Kidney tubule cell (primary cell): ENCODE data around the gene FAM222A.
A peak's percentile ranks its signal among the peaks of the same experiment; 100 is the strongest.
"Not testable (repeated sequence)": the region's sequence is repeated elsewhere in the genome, so short reads cannot be mapped to it uniquely, and the experiment has no call there.

Experiments
- DNase-seq: peaks from one replicate; pipeline ENCODE4 v3.0.0-alpha.2; 2018; ENCODE audit warnings: low spot score

FAM222A gene

GRCh38 chr12:109693653-109694600, 19.7 kb upstream of the FAM222A start:
- no peak for DNase-seq

DNA sequence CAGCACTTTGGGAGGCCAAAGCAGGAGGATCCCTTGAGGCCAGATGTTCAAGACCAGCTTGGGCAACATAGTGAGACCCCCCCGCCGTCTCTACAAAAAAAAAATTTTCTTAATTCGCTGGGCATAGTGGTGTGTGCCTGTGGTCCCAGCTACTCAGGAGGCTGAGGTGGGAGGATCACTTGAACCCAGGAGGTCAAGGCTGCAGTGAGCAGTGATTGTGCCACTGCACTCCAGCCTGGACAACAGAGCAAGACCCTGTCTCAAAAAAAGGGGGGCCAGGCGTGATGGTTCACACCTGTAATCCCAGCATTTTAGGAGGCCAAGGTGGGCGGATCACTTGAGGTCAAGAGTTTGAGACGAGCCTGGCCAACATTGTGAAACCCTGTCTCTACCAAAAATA, 19.0 kb upstream of the FAM222A start:
- DNase-seq = not testable (repeated sequence)

GRCh38 chr12:109695416-109695815, 18.2 kb upstream of the FAM222A start:
- DNase-seq = no peak

- no peak for DNase-seq
Measured at GRCh38 chr12:109695961-109696461, 17.6 kb upstream of the FAM222A start.

- DNase-seq = no peak
Measured at GRCh38 chr12:109696485-109697269, 16.9 kb upstream of the FAM222A start.

- no peak for DNase-seq
Measured at GRCh38 chr12:109697270-109697553, 16.4 kb upstream of the FAM222A start.

- no peak for DNase-seq
Measured at GRCh38 chr12:109697877-109698468, 15.7 kb upstream of the FAM222A start.

- DNase-seq = no peak
Measured at GRCh38 chr12:109698820-109699219, 14.8 kb upstream of the FAM222A start.

DNA sequence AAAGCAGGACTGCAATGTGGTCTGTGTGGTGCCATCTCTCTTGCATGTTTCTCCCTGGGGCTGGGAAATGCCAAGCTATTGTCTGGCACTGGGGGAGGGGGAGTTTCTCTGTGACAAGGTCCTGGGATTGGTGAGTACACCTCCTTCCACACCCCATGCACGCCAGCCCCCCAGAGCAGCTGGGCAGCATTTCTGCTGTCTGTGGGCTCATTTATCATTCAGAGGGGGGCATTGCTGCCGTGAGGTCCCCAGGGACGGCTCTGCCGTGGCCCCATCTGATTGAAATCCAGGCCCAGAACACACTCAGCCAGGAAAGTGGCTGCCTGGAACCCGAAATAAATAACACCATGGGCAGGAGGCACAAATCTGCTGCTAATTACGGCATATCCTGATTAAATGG, 12.6 kb upstream of the FAM222A start:
- DNase-seq = no peak

GRCh38 chr12:109702111-109702841, 11.3 kb upstream of the FAM222A start:
- peak; percentile 17 for DNase-seq

DNA sequence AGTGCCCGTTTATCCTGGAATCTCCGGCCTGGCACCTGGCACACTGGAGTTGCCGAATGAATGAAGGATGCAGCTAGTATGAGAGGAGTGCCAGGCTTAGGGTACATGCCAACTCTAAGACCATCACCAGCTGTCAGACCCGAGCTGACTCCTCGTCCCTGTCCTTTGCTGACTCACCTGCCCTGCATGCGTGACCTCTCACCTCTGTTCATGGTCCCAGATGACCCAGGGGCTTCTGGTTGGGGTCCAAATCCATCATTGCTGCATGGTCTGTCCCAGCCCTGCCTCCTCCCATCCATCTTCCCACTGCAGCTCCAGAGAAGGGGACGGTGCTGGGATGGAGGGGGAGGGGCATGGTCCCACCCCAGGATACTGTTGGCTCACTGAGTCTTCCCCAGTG, 9.9 kb upstream of the FAM222A start:
- DNase-seq = no peak

DNA sequence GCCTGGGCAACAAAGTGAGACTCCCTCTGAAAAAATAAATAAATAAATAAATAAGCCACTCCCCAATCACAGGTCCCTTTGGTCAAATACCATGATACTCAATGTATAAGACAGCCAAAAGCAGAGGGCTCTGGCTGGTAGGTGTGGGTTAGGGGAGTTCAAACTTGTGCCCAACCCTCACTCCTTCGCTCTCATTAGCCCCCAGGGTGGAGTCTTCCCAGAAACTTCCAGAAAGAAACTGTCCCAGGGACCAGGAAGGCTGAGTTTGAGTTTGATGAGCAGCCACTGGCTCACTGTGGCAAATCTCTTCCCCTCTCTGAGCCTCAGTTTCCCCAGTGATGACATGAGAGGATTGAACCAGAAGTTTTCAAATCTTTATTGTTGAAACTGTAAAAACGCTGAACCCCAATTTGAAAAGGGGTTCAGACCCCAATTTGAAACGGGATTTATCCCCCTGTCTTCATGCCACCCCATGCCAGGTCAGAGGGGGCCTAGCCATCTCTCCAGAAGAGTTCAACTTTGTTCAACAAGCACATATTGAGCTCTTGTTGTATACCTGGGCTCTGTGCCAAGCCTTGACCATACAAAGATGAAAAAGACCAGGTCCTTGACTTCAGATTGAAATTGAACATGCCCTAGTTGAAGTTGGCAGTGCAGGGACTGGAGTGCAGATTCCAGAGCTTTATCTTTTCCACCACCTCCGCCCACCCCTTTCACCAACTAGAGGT, 9.1 kb upstream of the FAM222A start:
- no peak for DNase-seq

DNA sequence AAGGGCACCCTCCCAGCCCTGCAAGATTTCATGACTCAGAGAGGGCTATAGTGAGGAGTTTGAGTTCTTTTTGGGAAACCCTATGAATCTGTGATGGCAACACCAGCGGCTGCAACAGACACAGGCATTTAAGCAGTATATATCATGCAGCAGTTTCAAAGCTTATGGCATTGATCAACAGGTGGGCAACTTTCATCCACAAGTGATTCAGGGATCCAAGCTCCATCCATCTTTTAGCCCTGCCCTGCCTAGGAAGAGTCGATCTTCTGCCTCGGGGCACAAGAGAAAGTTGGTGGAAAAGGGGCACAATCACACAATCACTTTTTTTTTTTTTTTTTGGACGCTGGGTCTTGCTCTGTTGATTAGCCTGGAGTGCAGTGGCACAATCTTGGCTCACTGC, 8.3 kb upstream of the FAM222A start:
- no peak for DNase-seq

DNA sequence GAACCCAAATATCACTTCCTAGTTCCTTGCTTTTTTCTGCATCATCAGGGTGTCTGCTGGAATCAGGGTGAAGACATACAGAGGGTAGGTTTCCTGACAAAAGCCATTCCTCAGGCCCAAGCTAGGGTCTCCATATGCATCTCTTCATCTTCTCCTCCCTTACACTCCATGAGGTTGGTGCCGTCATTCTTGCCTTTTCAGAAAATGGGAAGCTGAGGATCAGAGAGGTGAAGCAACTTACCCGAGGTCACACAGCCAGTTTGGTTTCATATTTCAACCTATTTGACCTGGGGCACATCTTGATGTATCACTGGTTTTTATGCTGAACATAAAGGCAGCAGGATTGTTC, 7.3 kb upstream of the FAM222A start:
- no peak for DNase-seq

GRCh38 chr12:109706747-109707469, 6.7 kb upstream of the FAM222A start:
- no peak for DNase-seq

- DNase-seq = no peak
Measured at GRCh38 chr12:109707470-109707821, 6.2 kb upstream of the FAM222A start.

DNA sequence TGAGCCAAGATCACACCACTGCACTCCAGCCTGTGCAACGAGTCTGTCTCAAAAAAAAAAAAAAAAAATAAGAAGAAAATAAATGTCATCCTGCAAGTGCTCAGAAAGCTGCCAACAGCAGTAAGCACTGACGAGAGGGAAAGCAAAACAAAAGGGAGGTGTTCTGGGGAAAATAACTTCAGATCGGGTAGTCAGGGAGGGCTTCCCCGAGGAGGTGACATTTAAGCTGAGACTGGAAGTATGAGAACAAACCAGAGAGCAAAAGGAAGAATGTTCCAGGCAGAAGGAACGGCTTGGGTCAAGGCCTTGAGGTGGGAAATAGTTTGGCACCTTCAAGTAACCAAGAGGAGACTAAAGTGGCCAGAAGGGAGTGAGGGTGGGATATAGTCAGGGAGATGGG, 4.7 kb upstream of the FAM222A start:
- no peak for DNase-seq

- DNase-seq = no peak
Measured at GRCh38 chr12:109709401-109709991, 4.1 kb upstream of the FAM222A start.

- DNase-seq = no peak
Measured at GRCh38 chr12:109710205-109710746, 3.3 kb upstream of the FAM222A start.
